OCI-LY7 (cell line): ENCODE results near the gene IKZF3.

Experiments used
- EZH2phosphoT487 ChIP-seq: fragments of 200-600 bp; sonication (generic); IDR thresholded peaks from 2 replicates; pipeline ENCODE4 v1.6.1; 2018; ENCODE audit warnings: low read depth, borderline replicate concordance, mild to moderate bottlenecking, mixed run types, antibody characterized with exemption, low read length, moderate library complexity, mixed read lengths
- TF ChIP-seq, protein P1 (sequence below): fragments of 200-600 bp; sonication (generic); conservative IDR thresholded peaks from 2 replicates; pipeline ENCODE4 v1.5.1; 2014; ENCODE audit warnings: mild to moderate bottlenecking, antibody characterized with exemption, low read length, moderate library complexity, mixed read lengths

DNA sequence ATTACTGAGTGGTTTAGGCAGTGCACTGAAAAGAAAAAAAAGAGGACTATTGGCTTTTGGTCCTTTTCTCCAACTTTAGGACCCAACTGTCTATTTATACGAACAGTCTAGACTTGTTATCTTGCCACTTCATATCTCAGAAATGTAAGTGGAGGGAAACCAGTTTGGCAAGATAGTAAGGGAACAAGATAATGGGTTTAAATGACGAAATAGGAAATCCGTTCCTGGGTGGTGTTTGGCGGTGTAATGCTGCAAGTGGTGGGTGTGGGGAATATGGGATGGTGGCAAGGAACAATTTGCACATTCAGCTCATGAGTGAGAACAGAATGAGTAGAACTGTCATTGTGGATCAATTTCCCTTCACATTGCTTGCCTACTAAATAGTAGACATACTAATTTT is 81.6 kb downstream of the IKZF3 start:
- TF ChIP-seq, protein P1, sequence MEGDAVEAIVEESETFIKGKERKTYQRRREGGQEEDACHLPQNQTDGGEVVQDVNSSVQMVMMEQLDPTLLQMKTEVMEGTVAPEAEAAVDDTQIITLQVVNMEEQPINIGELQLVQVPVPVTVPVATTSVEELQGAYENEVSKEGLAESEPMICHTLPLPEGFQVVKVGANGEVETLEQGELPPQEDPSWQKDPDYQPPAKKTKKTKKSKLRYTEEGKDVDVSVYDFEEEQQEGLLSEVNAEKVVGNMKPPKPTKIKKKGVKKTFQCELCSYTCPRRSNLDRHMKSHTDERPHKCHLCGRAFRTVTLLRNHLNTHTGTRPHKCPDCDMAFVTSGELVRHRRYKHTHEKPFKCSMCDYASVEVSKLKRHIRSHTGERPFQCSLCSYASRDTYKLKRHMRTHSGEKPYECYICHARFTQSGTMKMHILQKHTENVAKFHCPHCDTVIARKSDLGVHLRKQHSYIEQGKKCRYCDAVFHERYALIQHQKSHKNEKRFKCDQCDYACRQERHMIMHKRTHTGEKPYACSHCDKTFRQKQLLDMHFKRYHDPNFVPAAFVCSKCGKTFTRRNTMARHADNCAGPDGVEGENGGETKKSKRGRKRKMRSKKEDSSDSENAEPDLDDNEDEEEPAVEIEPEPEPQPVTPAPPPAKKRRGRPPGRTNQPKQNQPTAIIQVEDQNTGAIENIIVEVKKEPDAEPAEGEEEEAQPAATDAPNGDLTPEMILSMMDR = no peak
- no peak for TF ChIP-seq EZH2phosphoT487
